OCI-LY3 (cell line): ENCODE results near the gene ALDOC.

Experiments used
- H2AFZ ChIP-seq: fragments of 200-600, 300-600 bp; shearing (Covaris generic); 2 replicates; pipeline ENCODE4 v1.6.0; 2014; ENCODE audit warnings: antibody characterized with exemption, low read depth, low read length
- H3K27ac ChIP-seq: fragments of 200-600, 300-600 bp; sonication (generic); 2 replicates; pipeline ENCODE4 v1.5.1; 2014; ENCODE audit warnings: mild to moderate bottlenecking, low read length, moderate library complexity, mixed read lengths
- H3K27me3 ChIP-seq: fragments of 200-600, 300-600 bp; sonication (generic); 2 replicates; pipeline ENCODE4 v1.6.1; 2014; ENCODE audit warnings: low read depth, low read length, mixed read lengths
- H3K36me3 ChIP-seq: fragments of 200-600, 300-600 bp; sonication (generic); replicated peaks from 2 replicates; pipeline ENCODE3; 2014; ENCODE audit warnings: low read depth, low read length, mixed read lengths
- H3K4me1 ChIP-seq: fragments of 300-600, 200-600 bp; sonication (generic); 2 replicates; pipeline ENCODE4 v1.6.1; 2014; ENCODE audit warnings: low read length, mixed read lengths
- H3K4me2 ChIP-seq: fragments of 200-600, 300-600 bp; sonication (generic); 2 replicates; pipeline ENCODE4 v1.6.1; 2014; ENCODE audit warnings: low read length, mixed read lengths
- H3K4me3 ChIP-seq: fragments of 300-600, 200-600 bp; sonication (generic); 2 replicates; pipeline ENCODE4 v1.5.1; 2014; ENCODE audit warnings: antibody characterized with exemption, mild to moderate bottlenecking, low read length, moderate library complexity
- H3K79me2 ChIP-seq: fragments of 300-600, 200-600 bp; shearing (Covaris generic); 2 replicates; pipeline ENCODE4 v1.6.1; 2014; ENCODE audit warnings: mild to moderate bottlenecking, low read length, mixed read lengths
- H3K9ac ChIP-seq: fragments of 300-600, 200-600 bp; shearing (Covaris generic); 2 replicates; pipeline ENCODE4 v1.6.0; 2014; ENCODE audit warnings: mild to moderate bottlenecking, low read length, moderate library complexity
- H3K9me3 ChIP-seq: fragments of 200-600, 300-600 bp; shearing (Covaris generic); 2 replicates; pipeline ENCODE4 v1.6.1; 2014; ENCODE audit warnings: low read length, mixed read lengths; ENCODE audit not compliant: insufficient read depth
- H4K20me1 ChIP-seq: fragments of 200-600, 300-600 bp; sonication (generic); 2 replicates; pipeline ENCODE4 v1.6.1; 2016; ENCODE audit warnings: low read length, mixed read lengths; ENCODE audit not compliant: insufficient read depth
- CTCF ChIP-seq: fragments of 200-600, 300-600 bp; sonication (generic); IDR thresholded peaks from 2 replicates; pipeline ENCODE4 v1.5.1; 2014; ENCODE audit warnings: antibody characterized with exemption, low read length, low read depth
- EZH2phosphoT487 ChIP-seq: fragments of 200-600 bp; shearing (Covaris generic); IDR thresholded peaks from 2 replicates; pipeline ENCODE4 v1.6.1; 2018; ENCODE audit warnings: antibody characterized with exemption, mixed run types, low read depth

The ALDOC gene

GRCh38 chr17:28599311-28600184 is 22.9 kb upstream of the ALDOC start:
- H3K4me1 ChIP-seq, result peaks cover 14% of the 10 kb centered on the region
- H2AFZ ChIP-seq, result peak overlapping the region; percentile 49; the same call in 1 of the 2 replicates
- peak overlapping the region; percentile 82 for H3K4me2 ChIP-seq
- H3K9me3 ChIP-seq, result no peaks in the 10 kb centered on the region
- peaks cover 17% of the 10 kb centered on the region for H3K79me2 ChIP-seq
- no peaks in the 10 kb centered on the region for H4K20me1 ChIP-seq
- peak overlapping the region; percentile 79 for H3K9ac ChIP-seq
- H3K36me3 ChIP-seq, result peaks cover 2% of the 10 kb centered on the region
- H3K4me3 ChIP-seq, result peak overlapping the region; percentile 95
- TF ChIP-seq EZH2phosphoT487 (no peak), CTCF (no peak)
- no peaks in the 10 kb centered on the region for H3K27me3 ChIP-seq
- H3K27ac ChIP-seq, result peak overlapping the region; percentile 78

GRCh38 chr17:28598799-28599310 is 22.2 kb upstream of the ALDOC start, which contains the start of gene SPAG5:
TSS of gene SPAG5 (minus strand) at chr17:28599025. CDS start at chr17:28598946, 79 bp downstream.
- peak within 1 kb of the TSS; percentile 87 for H3K4me2 ChIP-seq
- H4K20me1 ChIP-seq, result no peaks in the 10 kb centered on the region
- TF ChIP-seq CTCF (no peak), EZH2phosphoT487 (no peak)
- H3K27ac ChIP-seq, result peak within 1 kb of the TSS; percentile 78
- H3K4me3 ChIP-seq, result peak within 1 kb of the TSS; percentile 95
- peak within 1 kb of the TSS; percentile 87 for H3K9ac ChIP-seq
- peaks cover 4% of the 10 kb centered on the region for H3K36me3 ChIP-seq
- peaks cover 17% of the 10 kb centered on the region for H3K79me2 ChIP-seq
- no peaks in the 10 kb centered on the region for H3K27me3 ChIP-seq
- H2AFZ ChIP-seq, result peak within 1 kb of the TSS; percentile 59
- no peaks in the 10 kb centered on the region for H3K9me3 ChIP-seq
- peaks cover 14% of the 10 kb centered on the region for H3K4me1 ChIP-seq

- no peaks in the 10 kb centered on the region for H3K9me3 ChIP-seq
- peaks cover 17% of the 10 kb centered on the region for H3K79me2 ChIP-seq
- H3K27ac ChIP-seq, result peak overlapping the region; percentile 78
- H3K4me2 ChIP-seq, result peak overlapping the region; percentile 87
- H3K9ac ChIP-seq, result peak overlapping the region; percentile 87
- no peaks in the 10 kb centered on the region for H4K20me1 ChIP-seq
- peaks cover 4% of the 10 kb centered on the region for H3K36me3 ChIP-seq
- H2AFZ ChIP-seq, result peak overlapping the region; percentile 59
- no peaks in the 10 kb centered on the region for H3K27me3 ChIP-seq
- H3K4me1 ChIP-seq, result peaks cover 14% of the 10 kb centered on the region
- TF ChIP-seq EZH2phosphoT487, result no peak
- TF ChIP-seq CTCF, result no peak
- peak overlapping the region; percentile 95 for H3K4me3 ChIP-seq
Measured at GRCh38 chr17:28598389-28598788, 21.7 kb upstream of the ALDOC start.

- Histone ChIP-seq H3K4me3 (peak overlapping the region; percentile 95), H3K4me2 (peak overlapping the region; percentile 87), H3K36me3 (peaks cover 8% of the 10 kb centered on the region), H3K79me2 (peaks cover 17% of the 10 kb centered on the region), H3K9me3 (no peaks in the 10 kb centered on the region), H4K20me1 (no peaks in the 10 kb centered on the region), H2AFZ (no peak overlapping the region), H3K27ac (peak overlapping the region; percentile 78), H3K9ac (peak overlapping the region; percentile 87), H3K27me3 (no peaks in the 10 kb centered on the region), H3K4me1 (peaks cover 14% of the 10 kb centered on the region)
- no peak for TF ChIP-seq CTCF
- TF ChIP-seq EZH2phosphoT487, result no peak
Measured at GRCh38 chr17:28597606-28598383, 21.1 kb upstream of the ALDOC start.
